Skin epidermis (tissue), 12 donors: ENCODE data around the gene CCDC182.

ENCODE experiments used
- H3K27ac ChIP-seq, 21 experiments: fragments of 200-600 bp; sonication (generic) in 11 of 21; one replicate each; pipeline ENCODE4 v1.5.0; 2020; ENCODE audit warnings: mild to moderate bottlenecking in 3 of 21, inconsistent platforms in 2 of 21, moderate library complexity in 2 of 21
- H3K4me3 ChIP-seq, 7 experiments: fragments of 200-600 bp; sonication (generic) in 2 of 7; one replicate each; pipeline ENCODE4 v1.5.0; 2020; ENCODE audit warnings: inconsistent platforms in 2 of 7, mild to moderate bottlenecking in 2 of 7, moderate library complexity in 1 of 7

The CCDC182 gene

DNA sequence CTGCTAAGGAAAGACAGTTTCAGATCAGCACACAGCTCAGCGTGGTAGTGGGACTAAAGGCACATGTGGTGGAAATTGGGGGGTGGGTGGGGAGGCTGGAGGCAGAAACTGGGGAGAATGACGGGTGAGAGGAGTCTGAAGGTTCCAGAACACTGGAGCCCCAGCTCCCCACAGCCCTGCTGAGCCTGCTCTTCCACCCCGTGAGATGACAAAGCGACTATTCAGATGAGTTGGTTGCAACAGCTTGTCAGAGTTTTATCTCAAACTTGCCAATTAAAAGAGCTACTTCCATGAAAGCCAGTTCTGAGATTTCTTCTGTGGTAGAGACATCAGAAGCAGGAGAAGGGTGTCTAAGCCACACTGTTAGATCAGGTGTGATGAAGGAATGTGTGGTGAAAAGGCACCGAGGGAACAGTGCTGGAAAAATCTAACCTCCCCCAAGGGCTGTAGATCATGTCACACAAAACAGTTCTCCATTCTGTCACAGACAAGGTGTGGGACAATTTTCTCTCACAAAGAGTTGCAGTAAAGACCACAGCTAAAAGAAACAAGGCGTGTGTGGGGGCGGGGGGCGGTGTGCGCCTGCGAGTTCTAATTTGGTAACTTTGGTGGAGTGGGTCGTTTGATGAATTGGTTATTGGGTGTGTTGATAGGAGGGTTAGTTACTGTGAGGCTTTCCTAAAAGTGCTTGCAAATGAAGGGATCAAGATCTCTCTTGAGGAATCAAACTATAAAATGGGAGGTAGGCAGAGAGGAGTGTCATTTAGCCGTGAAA is 39.0 kb downstream of the CCDC182 start:
- Histone ChIP-seq H3K4me3 (no peak overlapping the region), H3K27ac (peak overlapping the region in 2 of 21 experiments; percentile 24 to 30)

DNA sequence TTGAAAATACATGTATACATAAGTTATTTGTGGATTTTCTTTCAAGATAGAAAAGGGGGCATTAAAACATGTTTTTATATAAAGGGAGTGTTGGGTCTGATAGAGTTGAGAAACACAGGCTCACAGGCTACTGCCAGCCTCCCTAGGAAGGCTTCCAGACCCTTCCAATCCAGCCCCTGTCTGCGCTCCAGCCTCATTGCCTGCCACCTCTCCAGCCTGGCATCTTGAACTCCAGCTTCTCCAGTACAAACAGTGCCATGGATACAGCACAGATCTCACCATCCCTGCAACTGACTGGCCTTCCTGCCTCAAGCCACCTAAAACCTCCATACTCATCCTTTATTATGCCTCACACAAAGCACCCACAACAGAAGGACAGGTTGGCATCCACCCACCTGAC is 40.7 kb downstream of the CCDC182 start:
- Histone ChIP-seq H3K27ac (no peak overlapping the region), H3K4me3 (no peak overlapping the region)

DNA sequence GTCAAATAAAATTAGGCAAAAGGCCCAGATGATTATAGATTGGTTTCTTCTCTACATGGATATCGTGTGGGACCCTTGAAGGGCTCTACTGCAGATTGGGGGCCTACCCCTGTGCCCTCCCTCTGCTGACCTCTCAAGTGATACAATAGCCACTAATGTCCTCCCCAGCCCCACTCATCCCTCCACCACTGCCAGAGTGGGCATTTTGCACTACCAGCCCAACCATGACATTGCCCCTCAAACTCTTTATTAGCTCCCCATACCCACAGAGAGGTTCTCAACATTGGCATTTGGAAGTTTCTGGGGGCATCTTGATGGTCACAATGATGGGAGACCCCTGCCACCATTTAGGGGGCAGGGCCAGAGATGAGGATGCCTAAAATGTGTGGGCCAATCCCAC is 41.8 kb downstream of the CCDC182 start:
- no peak overlapping the region for H3K27ac ChIP-seq
- H3K4me3 ChIP-seq = no peak overlapping the region

DNA sequence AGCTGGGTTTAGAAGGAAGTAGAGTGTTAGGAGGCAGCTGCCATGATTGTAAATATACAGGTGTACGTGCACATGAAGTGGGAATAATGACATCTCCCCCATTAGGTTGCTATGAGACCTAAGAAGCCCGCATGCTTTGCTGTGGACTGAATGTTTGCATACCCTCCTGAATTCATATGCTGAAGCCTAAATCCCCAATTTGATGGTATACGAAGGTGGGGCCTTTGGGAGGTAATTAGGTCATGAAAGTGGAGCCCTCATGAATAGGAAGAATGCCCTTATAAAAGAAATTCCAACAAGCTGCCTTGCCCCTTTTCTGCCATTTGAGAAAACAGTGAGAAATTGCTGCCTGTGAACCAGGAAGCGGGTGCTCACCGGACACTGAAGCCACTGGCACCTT is 44.0 kb downstream of the CCDC182 start:
- H3K27ac ChIP-seq = no peak overlapping the region
- no peak overlapping the region for H3K4me3 ChIP-seq

DNA sequence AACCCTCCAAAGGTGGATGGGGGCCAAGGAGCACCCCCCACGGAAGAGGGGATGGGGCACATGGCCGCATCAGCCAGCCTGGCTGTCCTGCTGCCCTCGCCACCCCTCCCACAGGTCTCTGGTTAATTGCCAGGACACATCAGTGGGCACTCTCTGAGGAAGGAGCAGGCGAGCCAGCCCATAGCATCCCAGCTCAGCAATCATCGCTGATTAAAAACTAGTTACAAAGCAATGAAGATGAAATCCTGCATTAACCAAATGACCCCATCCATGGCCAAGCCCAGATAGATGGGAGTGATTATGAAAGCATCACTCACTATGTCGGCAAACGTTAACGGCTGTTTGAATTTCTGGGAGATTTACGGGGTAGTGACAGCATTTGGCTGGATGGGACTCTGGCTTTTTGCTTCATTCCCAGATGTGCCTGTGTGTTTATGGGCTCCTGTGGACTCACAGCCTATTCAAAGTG is 45.3 kb downstream of the CCDC182 start:
- Histone ChIP-seq H3K27ac (no peak overlapping the region), H3K4me3 (no peak overlapping the region)

DNA sequence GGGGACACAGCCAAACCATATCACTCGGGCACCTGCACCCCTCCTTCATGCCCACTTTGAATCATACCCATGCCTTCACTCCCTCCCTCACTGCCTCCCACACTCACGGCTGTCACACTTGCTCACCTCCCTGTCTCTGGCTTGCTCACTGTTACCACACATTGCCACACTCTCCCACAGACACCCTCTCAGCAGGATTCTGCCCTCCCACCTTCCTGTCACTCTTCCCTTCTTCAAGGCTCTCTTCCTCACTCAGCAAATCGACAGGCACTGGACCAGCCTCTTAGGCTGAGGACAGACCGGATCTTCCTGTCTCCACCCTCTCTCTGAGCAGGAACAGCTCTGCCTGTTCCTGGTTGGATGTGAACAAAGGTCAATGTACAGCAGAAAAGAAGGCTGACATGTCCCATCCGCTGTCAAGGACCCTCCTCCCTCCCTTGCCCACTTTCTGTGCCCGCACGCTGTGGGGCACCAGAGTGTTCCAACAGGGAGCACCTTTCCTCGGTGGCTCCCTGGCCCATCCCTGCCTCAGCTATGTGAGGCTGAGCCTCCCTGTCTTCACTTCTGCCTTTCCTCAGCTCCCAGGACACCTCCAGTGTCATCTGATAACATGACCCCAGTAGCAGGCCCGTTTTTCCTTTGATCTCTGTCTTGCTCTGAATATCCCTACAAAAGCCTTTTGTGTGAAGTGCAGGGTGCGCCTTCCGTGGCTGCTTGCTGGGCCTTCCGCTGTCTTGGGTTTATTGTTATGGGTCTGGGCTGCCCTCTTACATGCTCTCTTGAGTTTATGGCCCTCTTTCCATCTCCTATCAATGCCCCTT is 47.0 kb downstream of the CCDC182 start:
- Histone ChIP-seq H3K4me3 (no peak overlapping the region), H3K27ac (peak overlapping the region in 2 of 21 experiments; percentile 23 to 58)

DNA sequence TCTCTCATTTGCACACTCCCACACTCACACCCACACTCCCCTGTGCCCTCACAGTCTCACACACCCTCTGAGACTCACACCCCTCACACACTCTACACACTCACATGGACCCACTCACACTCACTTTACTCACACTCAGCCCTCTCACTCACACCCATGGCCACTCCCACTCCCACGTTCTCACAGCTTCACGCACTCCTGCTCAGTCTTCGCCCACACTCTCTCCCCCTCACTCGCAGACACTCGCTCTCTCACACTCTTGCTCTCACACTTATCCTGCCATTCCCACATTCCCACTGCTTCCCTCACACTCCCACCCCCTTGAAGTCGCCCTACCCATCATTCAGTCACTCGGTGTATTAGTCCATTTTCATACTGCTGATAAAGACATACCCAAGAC is 47.9 kb downstream of the CCDC182 start:
- no peak overlapping the region for H3K4me3 ChIP-seq
- no peak overlapping the region for H3K27ac ChIP-seq

DNA sequence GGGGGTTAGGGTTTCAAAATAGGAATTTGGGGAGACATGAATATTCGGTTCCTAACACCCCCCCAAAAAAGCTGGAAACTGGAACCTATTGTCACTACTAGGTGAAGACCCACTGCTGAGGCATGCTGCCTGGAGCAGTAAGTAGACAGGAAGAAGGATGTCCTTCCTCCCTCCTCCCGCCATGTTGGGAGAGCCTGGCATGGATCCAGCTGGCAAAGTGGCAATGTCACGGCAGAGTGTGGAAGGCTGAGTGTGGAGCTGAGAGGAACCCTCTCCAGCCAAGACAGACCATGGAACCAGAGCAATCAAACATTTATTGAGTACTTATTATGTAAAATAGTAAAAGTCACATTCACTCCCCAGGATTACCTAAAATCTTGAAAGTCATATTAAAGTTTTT is 49.0 kb downstream of the CCDC182 start:
- H3K27ac ChIP-seq = no peak overlapping the region
- H3K4me3 ChIP-seq = no peak overlapping the region
